Measurements from ENCODE around the gene HIVEP3.

Gene HIVEP3

DNA sequence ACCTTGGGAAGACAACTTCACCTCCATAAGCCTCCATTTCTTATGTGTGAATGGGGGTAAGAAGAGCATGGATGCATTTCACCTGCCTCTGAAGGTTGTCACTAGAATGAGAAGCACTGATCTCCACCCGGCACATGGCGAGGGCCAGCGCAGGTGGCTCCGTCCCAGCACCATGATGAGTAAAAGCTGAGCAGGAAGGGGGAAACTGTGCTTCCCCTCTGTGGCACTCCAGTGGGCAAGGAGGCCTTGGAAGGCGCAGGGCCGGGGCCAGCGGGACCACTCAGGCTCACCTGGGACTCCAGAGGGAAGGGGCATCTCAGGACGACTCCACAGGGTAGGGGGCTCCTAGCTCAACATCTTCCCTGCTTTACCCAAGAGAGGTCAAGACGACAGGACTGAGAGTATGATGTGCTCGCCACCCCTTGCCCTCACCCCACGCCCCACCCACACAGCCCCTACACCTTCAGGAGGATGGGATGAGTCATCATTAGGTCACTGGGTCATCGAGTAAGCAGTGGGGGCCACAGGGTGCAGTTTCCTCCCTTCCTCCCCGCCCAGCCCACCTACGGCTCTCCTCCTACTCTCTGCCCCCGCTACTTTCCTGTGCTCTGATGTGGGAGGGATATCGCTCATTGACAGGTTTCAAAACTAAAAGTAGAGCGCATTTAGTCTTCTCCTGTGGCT, 112.1 kb downstream of the HIVEP3 start:
- no peak overlapping the region for H3K4me3 ChIP-seq (ENCODE audit: low read depth, low read length)

GRCh38 chr1:41805771-41806471, 112.8 kb downstream of the HIVEP3 start:
- TF ChIP-seq, protein P1, sequence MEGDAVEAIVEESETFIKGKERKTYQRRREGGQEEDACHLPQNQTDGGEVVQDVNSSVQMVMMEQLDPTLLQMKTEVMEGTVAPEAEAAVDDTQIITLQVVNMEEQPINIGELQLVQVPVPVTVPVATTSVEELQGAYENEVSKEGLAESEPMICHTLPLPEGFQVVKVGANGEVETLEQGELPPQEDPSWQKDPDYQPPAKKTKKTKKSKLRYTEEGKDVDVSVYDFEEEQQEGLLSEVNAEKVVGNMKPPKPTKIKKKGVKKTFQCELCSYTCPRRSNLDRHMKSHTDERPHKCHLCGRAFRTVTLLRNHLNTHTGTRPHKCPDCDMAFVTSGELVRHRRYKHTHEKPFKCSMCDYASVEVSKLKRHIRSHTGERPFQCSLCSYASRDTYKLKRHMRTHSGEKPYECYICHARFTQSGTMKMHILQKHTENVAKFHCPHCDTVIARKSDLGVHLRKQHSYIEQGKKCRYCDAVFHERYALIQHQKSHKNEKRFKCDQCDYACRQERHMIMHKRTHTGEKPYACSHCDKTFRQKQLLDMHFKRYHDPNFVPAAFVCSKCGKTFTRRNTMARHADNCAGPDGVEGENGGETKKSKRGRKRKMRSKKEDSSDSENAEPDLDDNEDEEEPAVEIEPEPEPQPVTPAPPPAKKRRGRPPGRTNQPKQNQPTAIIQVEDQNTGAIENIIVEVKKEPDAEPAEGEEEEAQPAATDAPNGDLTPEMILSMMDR (IDR thresholded peaks at IDR 0.05; ENCODE audit: low read depth, low read length): no peak
- H3K4me3 ChIP-seq (ENCODE audit: low read depth, low read length): no peak overlapping the region

More for the DNA sequence above, 112.1 kb downstream of the HIVEP3 start:
- TF ChIP-seq, protein P1 (IDR thresholded peaks at IDR 0.05; ENCODE audit: low read depth, low read length): no peak

DNA sequence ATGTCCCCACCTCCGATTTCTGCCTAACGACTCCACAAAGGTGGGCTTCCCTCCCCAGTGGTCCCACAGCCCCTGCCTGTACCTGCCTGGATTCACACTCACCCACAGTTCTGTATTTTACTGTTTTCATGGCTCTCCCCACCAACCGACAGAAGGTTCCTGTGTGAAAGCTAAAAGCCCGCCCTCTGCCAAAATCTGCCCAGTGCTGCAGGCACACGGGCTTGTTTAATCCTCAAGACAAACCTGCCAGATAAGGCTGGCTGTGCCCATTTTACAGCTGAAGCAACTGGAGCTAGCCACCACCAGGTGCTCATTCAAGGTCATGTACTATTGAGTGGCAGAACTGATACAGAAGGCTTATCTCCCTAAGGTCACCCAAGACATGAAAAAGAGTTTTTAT, 114.5 kb downstream of the HIVEP3 start:
- no peak overlapping the region for H3K4me3 ChIP-seq (ENCODE audit: low read depth, low read length)
- TF ChIP-seq, protein P1 (IDR thresholded peaks at IDR 0.05; ENCODE audit: low read depth, low read length): no peak

DNA sequence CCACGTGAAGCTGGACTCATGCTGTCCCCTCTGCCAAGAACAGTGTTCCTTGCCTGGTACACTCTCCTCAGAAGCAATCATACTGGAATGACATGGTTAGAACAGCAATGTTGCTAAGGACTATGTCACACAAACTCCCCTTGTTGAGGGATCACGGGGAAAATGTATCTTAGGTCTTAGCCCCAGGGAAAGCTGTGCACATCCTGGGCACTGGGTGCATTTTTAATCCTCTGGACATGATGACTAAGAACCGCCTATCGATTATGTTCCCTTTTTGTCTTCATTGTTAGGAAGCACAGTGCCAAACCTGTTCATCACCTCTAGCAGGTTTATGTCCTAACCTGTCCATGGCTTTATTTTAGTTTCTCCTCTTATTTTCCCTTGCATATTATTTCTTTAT, 115.1 kb downstream of the HIVEP3 start:
- TF ChIP-seq, protein P1 (IDR thresholded peaks at IDR 0.05; ENCODE audit: low read depth, low read length): no peak
- H3K4me3 ChIP-seq (ENCODE audit: low read depth, low read length): no peak overlapping the region

- TF ChIP-seq, protein P1 (IDR thresholded peaks at IDR 0.05; ENCODE audit: low read depth, low read length): no peak
- no peak overlapping the region for H3K4me3 ChIP-seq (ENCODE audit: low read depth, low read length)
Observed at GRCh38 chr1:41802532-41803501, 115.9 kb downstream of the HIVEP3 start.

GRCh38 chr1:41800311-41800829, 118.4 kb downstream of the HIVEP3 start:
- TF ChIP-seq, protein P1 (IDR thresholded peaks at IDR 0.05; ENCODE audit: low read depth, low read length): no peak
- no peak overlapping the region for H3K4me3 ChIP-seq (ENCODE audit: low read depth, low read length)

Data from WI38 (cell line).